ENCODE data around the gene KCNJ14.

DNA sequence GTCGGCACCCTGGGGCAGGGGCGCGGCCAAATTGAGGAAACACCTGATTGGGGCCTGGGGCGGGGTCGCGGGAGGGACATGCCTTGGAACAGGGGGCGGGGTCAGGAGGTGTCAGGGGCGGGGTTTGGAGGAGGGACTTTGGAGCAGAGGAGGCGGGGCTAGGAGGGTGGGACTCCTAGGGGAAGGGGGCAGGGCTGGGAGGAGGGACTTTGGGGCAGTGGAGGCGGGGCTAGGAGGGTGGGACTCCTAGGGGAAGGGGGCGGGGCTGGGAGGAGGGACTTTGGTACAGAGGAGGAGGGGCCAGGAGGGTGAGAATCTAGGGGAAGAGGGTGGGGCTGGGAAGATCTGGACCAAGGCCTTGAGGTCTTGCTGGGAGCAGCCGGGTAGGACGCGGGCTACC, 40.0 kb upstream of the KCNJ14 start:
- TF ChIP-seq, protein P1, sequence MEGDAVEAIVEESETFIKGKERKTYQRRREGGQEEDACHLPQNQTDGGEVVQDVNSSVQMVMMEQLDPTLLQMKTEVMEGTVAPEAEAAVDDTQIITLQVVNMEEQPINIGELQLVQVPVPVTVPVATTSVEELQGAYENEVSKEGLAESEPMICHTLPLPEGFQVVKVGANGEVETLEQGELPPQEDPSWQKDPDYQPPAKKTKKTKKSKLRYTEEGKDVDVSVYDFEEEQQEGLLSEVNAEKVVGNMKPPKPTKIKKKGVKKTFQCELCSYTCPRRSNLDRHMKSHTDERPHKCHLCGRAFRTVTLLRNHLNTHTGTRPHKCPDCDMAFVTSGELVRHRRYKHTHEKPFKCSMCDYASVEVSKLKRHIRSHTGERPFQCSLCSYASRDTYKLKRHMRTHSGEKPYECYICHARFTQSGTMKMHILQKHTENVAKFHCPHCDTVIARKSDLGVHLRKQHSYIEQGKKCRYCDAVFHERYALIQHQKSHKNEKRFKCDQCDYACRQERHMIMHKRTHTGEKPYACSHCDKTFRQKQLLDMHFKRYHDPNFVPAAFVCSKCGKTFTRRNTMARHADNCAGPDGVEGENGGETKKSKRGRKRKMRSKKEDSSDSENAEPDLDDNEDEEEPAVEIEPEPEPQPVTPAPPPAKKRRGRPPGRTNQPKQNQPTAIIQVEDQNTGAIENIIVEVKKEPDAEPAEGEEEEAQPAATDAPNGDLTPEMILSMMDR (IDR thresholded peaks at IDR 0.05), result no peak
- TF ChIP-seq POLR2AphosphoS5 (IDR thresholded peaks at IDR 0.05), result no peak
